ENCODE results near the gene NOB1.
"Not testable (repeated sequence)": the region's sequence is repeated elsewhere in the genome, so short reads cannot be mapped to it uniquely, and the experiment has no call there.

NOB1 gene

GRCh38 chr16:69757375-69757774 lies 2.6 kb upstream of the NOB1 start:
- DNase-seq: not testable (repeated sequence)

GRCh38 chr16:69756705-69757104 lies 2.0 kb upstream of the NOB1 start:
- no peak for DNase-seq

GRCh38 chr16:69754143-69754468 lies 620 bp downstream of the NOB1 start:
- DNase-seq: no peak

- no peak for DNase-seq
Observed at GRCh38 chr16:69748694-69749345, 5.9 kb downstream of the NOB1 start.

- no peak for DNase-seq
Observed at GRCh38 chr16:69747115-69747514, 7.6 kb downstream of the NOB1 start.

- DNase-seq: no peak
Observed at GRCh38 chr16:69745959-69746358, 8.8 kb downstream of the NOB1 start.

- DNase-seq: no peak
Observed at GRCh38 chr16:69745232-69745612, 9.5 kb downstream of the NOB1 start.

GRCh38 chr16:69744363-69745231 lies 10.1 kb downstream of the NOB1 start:
- no peak for DNase-seq

GRCh38 chr16:69741951-69742904 lies 12.5 kb downstream of the NOB1 start:
- peak; percentile 55 for DNase-seq

- peak; percentile 18 for DNase-seq
Observed at GRCh38 chr16:69741519-69741918, 13.2 kb downstream of the NOB1 start.

- no peak for DNase-seq
Observed at GRCh38 chr16:69732101-69732500, 22.6 kb downstream of the NOB1 start.

GRCh38 chr16:69731280-69731679 lies 23.4 kb downstream of the NOB1 start:
- not testable (repeated sequence) for DNase-seq

- DNase-seq: not testable (repeated sequence)
Observed at GRCh38 chr16:69729030-69729429, 25.7 kb downstream of the NOB1 start.

- DNase-seq: no peak
Observed at GRCh38 chr16:69727916-69728270, 26.8 kb downstream of the NOB1 start.

GRCh38 chr16:69726313-69727060 lies 28.2 kb downstream of the NOB1 start, which contains the start of gene NQO1:
Gene NQO1 (minus strand): TSS chr16:69726560. CDS start chr16:69726439, 121 bp downstream.
- peak; percentile 98 for DNase-seq

- no peak for DNase-seq
Observed at GRCh38 chr16:69725480-69726312, 29.0 kb downstream of the NOB1 start.

- DNase-seq: peak; percentile 12
Observed at GRCh38 chr16:69724981-69725479, 29.7 kb downstream of the NOB1 start.

GRCh38 chr16:69724414-69724873 lies 30.3 kb downstream of the NOB1 start:
- no peak for DNase-seq

- no peak for DNase-seq
Observed at GRCh38 chr16:69721441-69721957, 33.2 kb downstream of the NOB1 start.

- no peak for DNase-seq
Observed at GRCh38 chr16:69720822-69721430, 33.8 kb downstream of the NOB1 start.

All from fibroblast of skin of scalp (primary cell).